Activated CD4-positive, alpha-beta T cell treated with anti-CD3 and anti-CD28 coated beads for 4 hours (primary cell): ENCODE data around the gene UPK1A.

Source experiments
- DNase-seq, 2 donors: peaks; one replicate each; pipeline ENCODE4 v3.0.0-alpha.2; 2020

Gene UPK1A

GRCh38 chr19:35693835-35694599 lies 27.7 kb downstream of the UPK1A start:
- DNase-seq = peak; percentile 86 to 95

GRCh38 chr19:35695895-35696422 lies 29.6 kb downstream of the UPK1A start:
- no peak for DNase-seq

- no peak for DNase-seq
These were observed 30.5 kb downstream of the UPK1A start for GRCh38 chr19:35696835-35697234.

GRCh38 chr19:35702223-35703012 lies 36.1 kb downstream of the UPK1A start:
- peak; percentile 91 to 93 for DNase-seq

- no peak for DNase-seq
These were observed 37.0 kb downstream of the UPK1A start for GRCh38 chr19:35703343-35703742.

- no peak for DNase-seq
These were observed 37.9 kb downstream of the UPK1A start, which contains the start of gene ZBTB32 for GRCh38 chr19:35704218-35704617. ZBTB32 (plus strand) TSS chr19:35704558; CDS start chr19:35714627, 10,069 bp downstream.

GRCh38 chr19:35708391-35708790 lies 42.1 kb downstream of the UPK1A start:
- DNase-seq = no peak

- peak; percentile 43 to 54 for DNase-seq
These were observed 44.7 kb downstream of the UPK1A start for GRCh38 chr19:35710784-35711723.

GRCh38 chr19:35712567-35713505 lies 46.5 kb downstream of the UPK1A start:
- peak; percentile 41 to 50 for DNase-seq

GRCh38 chr19:35713506-35713850 lies 47.2 kb downstream of the UPK1A start:
- DNase-seq = no peak

GRCh38 chr19:35713904-35714495 lies 47.7 kb downstream of the UPK1A start:
- no peak for DNase-seq

- no peak for DNase-seq
These were observed 48.5 kb downstream of the UPK1A start for GRCh38 chr19:35714601-35715354.

GRCh38 chr19:35715355-35715809 lies 49.1 kb downstream of the UPK1A start:
- DNase-seq = no peak

GRCh38 chr19:35715981-35716800 lies 49.9 kb downstream of the UPK1A start:
- peak in 1 of 2 donors; percentile 19 for DNase-seq

GRCh38 chr19:35716801-35717664 lies 50.7 kb downstream of the UPK1A start:
- DNase-seq = peak; percentile 95 to 98

GRCh38 chr19:35717665-35718344 lies 51.5 kb downstream of the UPK1A start, which contains the start of gene KMT2B:
KMT2B (plus strand) TSS chr19:35718003; CDS start chr19:35718019, 16 bp downstream.
- DNase-seq = no peak

GRCh38 chr19:35718345-35719041 lies 52.2 kb downstream of the UPK1A start:
- peak; percentile 56 to 71 for DNase-seq
